ENCODE results near the gene RBP3. TPM values are rescaled to one million over a fixed set of nuclear protein-coding genes. Genes with fewer than 3 reads are reported as not detected.

Gene RBP3
- total and polyA plus RNA-seq, 9 donors: not detected

DNA sequence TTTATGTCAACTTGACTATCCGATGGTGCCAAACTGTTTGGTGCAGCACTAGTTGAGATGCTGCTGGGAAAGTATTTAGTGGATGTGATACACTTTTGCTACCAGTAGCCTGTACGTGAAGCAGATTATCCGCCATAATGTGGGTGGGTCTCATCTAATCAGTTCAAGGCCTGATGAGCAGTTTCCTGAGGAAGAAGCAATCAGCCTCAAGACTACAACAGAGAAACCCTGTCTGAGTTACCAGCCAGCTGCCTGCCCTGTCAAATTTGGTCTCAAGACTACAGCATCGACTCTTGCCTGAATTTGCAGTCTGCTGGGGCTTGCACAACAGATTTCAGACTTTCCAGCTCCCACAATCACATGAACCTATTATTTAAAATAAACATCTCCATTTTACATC is 10.9 kb upstream of the RBP3 start:
- 61 to 67% (median 63%) methylated on average over 4 of the region's 4 CpGs for WGBS, 3 donors
- Histone ChIP-seq H3K4me1 (ENCODE audit: insufficient read depth) (no peaks in the 10 kb centered on the region), H3K9me3 (no peaks in the 10 kb centered on the region), H3K27me3 (no peaks in the 10 kb centered on the region), H3K27ac (no peak overlapping the region), H3K4me3 (no peak overlapping the region), H3K36me3 (no peaks in the 10 kb centered on the region)
- TF ChIP-seq POLR2A (IDR thresholded peaks at IDR 0.05) (no peak), EP300 (IDR thresholded peaks at IDR 0.05) (no peak)
- TF ChIP-seq, protein P1, sequence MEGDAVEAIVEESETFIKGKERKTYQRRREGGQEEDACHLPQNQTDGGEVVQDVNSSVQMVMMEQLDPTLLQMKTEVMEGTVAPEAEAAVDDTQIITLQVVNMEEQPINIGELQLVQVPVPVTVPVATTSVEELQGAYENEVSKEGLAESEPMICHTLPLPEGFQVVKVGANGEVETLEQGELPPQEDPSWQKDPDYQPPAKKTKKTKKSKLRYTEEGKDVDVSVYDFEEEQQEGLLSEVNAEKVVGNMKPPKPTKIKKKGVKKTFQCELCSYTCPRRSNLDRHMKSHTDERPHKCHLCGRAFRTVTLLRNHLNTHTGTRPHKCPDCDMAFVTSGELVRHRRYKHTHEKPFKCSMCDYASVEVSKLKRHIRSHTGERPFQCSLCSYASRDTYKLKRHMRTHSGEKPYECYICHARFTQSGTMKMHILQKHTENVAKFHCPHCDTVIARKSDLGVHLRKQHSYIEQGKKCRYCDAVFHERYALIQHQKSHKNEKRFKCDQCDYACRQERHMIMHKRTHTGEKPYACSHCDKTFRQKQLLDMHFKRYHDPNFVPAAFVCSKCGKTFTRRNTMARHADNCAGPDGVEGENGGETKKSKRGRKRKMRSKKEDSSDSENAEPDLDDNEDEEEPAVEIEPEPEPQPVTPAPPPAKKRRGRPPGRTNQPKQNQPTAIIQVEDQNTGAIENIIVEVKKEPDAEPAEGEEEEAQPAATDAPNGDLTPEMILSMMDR (IDR thresholded peaks at IDR 0.05): no peak
- intact Hi-C loops (cut with DNase I): no loop called here
- no peak for DNase-seq

DNA sequence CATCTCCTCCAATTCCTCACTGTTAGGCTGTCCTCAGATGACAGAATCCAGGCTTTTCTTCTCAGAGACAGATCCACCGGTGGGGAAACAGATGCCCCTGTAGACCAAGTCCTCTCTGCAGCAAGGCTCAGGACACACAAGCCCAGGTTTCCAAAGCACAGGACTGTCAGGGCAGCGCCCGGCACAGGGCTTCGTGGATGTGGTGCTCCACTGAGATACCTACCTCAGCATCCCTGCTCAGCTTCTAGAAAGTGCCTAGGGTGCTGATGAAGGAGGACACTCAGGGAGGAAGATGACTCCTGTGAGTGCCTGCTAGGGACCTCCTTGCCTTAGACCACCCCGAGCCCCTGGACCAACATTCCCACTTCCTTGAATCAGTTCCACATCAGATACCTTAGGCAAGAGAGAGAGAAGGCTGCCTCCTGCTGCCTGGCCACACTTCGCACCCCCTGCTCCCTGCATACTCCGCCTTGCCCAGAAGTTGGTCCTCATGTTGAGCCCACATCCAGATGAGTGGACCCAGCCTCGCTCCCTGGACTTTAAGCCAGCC is 8.9 kb upstream of the RBP3 start:
- Histone ChIP-seq H3K4me1 (ENCODE audit: insufficient read depth) (no peaks in the 10 kb centered on the region), H3K36me3 (no peaks in the 10 kb centered on the region), H3K27ac (no peak overlapping the region), H3K27me3 (no peaks in the 10 kb centered on the region), H3K4me3 (no peak overlapping the region), H3K9me3 (no peaks in the 10 kb centered on the region)
- 78 to 81% (median 79%) methylated on average over 8 of the region's 8 CpGs for WGBS, 3 donors
- intact Hi-C loops (cut with DNase I): no loop called here
- DNase-seq: no peak
- TF ChIP-seq POLR2A (IDR thresholded peaks at IDR 0.05): no peak
- TF ChIP-seq, protein P1 (IDR thresholded peaks at IDR 0.05): no peak
- TF ChIP-seq EP300 (IDR thresholded peaks at IDR 0.05): no peak

DNA sequence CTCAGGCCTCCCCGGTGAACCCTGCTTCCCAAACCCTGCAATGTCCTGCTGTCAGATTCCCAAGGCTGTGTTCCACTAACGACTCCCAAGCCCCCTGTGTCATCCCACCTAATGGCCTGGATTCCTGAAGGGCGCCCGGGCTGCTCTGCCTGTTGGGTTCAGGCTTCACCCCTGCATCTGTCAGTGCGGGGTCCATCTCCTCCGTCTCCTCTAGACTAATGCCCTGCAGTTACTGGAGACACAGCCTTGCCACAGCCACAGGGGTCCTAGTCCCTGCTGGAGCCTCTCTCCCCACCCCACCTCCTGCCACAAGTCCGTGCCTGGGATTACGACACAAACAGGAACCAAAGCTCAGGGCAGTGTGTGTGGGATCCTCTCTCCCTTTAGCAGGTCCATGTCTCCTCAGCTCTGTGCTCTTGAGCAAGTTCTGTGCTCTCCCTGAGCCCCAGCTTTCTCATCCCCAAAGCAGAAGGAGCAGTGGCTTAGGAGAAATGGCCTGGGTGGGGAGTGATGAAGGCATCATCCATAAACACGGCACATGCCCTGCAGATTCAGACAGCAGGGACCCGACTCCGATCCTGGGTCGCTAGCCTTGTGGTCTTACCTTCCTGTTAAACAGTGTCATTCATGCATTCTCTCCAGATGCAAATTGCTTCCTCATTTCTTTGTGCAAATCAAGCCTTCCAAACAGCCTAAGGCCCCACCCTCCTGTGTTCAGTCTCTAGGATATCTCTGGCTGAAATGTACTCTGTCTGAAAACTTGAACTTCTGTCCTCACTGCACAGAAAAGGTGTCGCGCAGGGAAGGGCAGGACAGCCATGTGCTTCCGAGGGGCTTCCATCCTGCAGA is 8.2 kb upstream of the RBP3 start:
- DNase-seq: no peak
- WGBS, 3 donors: 78 to 86% (median 81%) methylated on average over 15 of the region's 15 CpGs

DNA sequence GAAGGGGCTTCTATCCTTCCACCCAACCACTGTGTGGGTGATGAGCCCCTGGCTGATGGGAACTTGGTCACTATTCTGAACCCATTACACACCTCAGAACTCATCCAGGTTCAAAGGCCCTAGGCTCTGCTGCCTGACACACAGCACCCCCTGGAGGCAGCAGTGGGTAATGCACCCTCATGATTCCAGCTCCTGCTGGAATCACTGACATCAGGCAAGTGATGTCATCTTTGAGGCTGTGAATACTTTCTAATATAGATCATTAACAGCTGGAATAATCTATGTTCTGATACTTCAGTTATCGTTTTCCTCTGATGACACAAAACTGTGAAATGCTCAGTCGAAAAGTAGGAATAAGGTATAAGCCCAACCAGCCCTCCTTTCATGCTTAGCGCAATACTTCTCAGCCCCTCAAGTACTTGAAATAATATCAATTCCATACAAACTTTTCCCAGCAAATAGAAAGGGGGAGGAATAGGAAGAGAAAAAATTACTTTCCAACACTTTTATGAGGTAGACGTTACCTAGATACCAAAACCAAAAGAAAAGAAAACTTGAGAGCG is 7.5 kb upstream of the RBP3 start:
- 65 to 69% (median 66%) methylated on average over 5 of the region's 5 CpGs for WGBS, 3 donors
- H3K4me1 ChIP-seq (ENCODE audit: insufficient read depth): no peaks in the 10 kb centered on the region
- DNase-seq: peak in 3 of 5 donors; percentile 41 to 64 (median 55)

More for the DNA sequence above, 8.2 kb upstream of the RBP3 start:
- no peaks in the 10 kb centered on the region for H3K9me3 ChIP-seq
- H3K4me3 ChIP-seq: no peak overlapping the region
- H3K36me3 ChIP-seq: no peaks in the 10 kb centered on the region
- no peak overlapping the region for H3K27ac ChIP-seq
- no peaks in the 10 kb centered on the region for H3K4me1 ChIP-seq (ENCODE audit: insufficient read depth)
- intact Hi-C loops (cut with DNase I): no loop called here
- no peak for TF ChIP-seq POLR2A (IDR thresholded peaks at IDR 0.05)
- TF ChIP-seq, protein P1 (IDR thresholded peaks at IDR 0.05): no peak
- TF ChIP-seq EP300 (IDR thresholded peaks at IDR 0.05): no peak
- H3K27me3 ChIP-seq: no peaks in the 10 kb centered on the region

More for the DNA sequence above, 7.5 kb upstream of the RBP3 start:
- intact Hi-C loops (cut with DNase I): no loop called here
- H3K9me3 ChIP-seq: no peaks in the 10 kb centered on the region
- H3K4me3 ChIP-seq: no peak overlapping the region
- TF ChIP-seq, protein P1 (IDR thresholded peaks at IDR 0.05): peak; percentile 34 to 57 (median 36)
- TF ChIP-seq EP300 (IDR thresholded peaks at IDR 0.05): no peak
- TF ChIP-seq POLR2A (IDR thresholded peaks at IDR 0.05): no peak
- H3K27ac ChIP-seq: no peak overlapping the region
- H3K36me3 ChIP-seq: no peaks in the 10 kb centered on the region
- no peaks in the 10 kb centered on the region for H3K27me3 ChIP-seq

Data from ovary (tissue), 9 donors.